Body of pancreas (tissue), 4 donors: Measurements from ENCODE around the gene PHOSPHO1.

ENCODE experiments used
- POLR2A ChIP-seq, 3 donors: fragments of 450-650 bp; IDR thresholded peaks; one replicate each; pipeline ENCODE4 v1.6.1; 2016; ENCODE audit warnings: antibody characterized with exemption in 3 of 3, mild to moderate bottlenecking in 2 of 3
- TF ChIP-seq, protein P1 (sequence below), 7 experiments: fragments of 450-650 bp in 4 of 7; fragments of 200-600 bp in 3 of 7; sonication (generic) in 3 of 7; IDR thresholded peaks; one replicate each; pipeline ENCODE4 v1.5.1; 2016 to 2019; ENCODE audit warnings: antibody characterized with exemption in 7 of 7

DNA sequence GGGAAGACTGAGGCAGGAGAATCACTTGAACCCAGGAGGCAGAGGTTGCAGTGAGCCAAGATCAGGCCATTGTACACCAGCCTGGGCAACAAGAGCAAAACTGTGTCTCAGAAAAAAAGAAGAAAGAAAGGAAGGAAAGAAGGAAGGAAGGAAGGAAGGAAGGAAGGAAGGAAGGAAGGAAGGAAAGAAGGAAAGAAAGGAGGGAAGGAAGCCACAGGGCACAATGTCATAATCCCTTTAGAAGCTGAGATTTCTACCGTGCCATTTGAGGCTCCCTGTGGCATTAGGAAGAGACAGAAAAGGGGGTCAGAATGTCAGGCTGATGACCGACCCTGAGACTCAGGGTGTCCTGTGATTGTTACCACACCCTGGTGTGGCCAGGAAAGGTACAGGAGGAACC, 26.8 kb downstream of the PHOSPHO1 start:
- TF ChIP-seq, protein P1, sequence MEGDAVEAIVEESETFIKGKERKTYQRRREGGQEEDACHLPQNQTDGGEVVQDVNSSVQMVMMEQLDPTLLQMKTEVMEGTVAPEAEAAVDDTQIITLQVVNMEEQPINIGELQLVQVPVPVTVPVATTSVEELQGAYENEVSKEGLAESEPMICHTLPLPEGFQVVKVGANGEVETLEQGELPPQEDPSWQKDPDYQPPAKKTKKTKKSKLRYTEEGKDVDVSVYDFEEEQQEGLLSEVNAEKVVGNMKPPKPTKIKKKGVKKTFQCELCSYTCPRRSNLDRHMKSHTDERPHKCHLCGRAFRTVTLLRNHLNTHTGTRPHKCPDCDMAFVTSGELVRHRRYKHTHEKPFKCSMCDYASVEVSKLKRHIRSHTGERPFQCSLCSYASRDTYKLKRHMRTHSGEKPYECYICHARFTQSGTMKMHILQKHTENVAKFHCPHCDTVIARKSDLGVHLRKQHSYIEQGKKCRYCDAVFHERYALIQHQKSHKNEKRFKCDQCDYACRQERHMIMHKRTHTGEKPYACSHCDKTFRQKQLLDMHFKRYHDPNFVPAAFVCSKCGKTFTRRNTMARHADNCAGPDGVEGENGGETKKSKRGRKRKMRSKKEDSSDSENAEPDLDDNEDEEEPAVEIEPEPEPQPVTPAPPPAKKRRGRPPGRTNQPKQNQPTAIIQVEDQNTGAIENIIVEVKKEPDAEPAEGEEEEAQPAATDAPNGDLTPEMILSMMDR (IDR thresholded peaks at IDR 0.05), result no peak
- TF ChIP-seq POLR2A (IDR thresholded peaks at IDR 0.05), result no peak
